H7 (cell line): ENCODE results near the gene TPSD1. TPM values are rescaled to one million over a fixed set of nuclear protein-coding genes. Genes with fewer than 3 reads are reported as not detected.
"Not testable (repeated sequence)": the region's sequence is repeated elsewhere in the genome, so short reads cannot be mapped to it uniquely, and the experiment has no call there.

ENCODE experiments used
- DNase-seq: peaks from one replicate; pipeline ENCODE4 v3.0.0; 2012
- H3K27me3 ChIP-seq: 2 replicates; pipeline ENCODE4 v1.6.0; 2011; ENCODE audit warnings: mild to moderate bottlenecking, low read length; ENCODE audit not compliant: control insufficient read depth, insufficient read depth
- H3K36me3 ChIP-seq: replicated peaks from 2 replicates; pipeline ENCODE4 v1.5.1; 2011; ENCODE audit warnings: low read length; ENCODE audit not compliant: control insufficient read depth, insufficient read depth
- H3K4me3 ChIP-seq: 2 replicates; pipeline ENCODE4 v1.5.1; 2011; ENCODE audit warnings: low read depth, mild to moderate bottlenecking, control low read depth, low read length, moderate library complexity; ENCODE audit not compliant: insufficient read depth
- total RNA-seq: library from RNA; depleted of rRNA; stranded (reverse); fragments of >200 nt; shearing (Covaris generic); gene quantifications from 2 replicates; pipeline ENCODE4 v1.2.3, GENCODE V29; 2014; rRNA removed

The TPSD1 gene
- total RNA-seq, 1 experiment from 2014 or later = not detected

DNA sequence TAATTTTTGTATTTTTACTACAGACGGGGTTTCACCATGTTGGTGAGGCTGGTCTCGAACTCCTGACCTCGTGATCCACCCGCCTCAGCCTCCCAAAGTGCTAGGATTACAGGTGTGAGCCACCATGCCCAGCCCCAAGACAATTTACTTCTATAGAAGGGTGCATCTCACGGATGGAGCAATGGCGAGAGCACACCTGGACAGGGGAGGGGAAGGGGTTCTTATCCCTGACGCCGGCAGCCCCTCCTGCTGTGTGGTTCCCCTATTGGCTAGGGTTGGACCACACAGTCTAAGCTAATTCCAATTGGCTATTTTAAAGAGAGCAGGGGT is 40.8 kb downstream of the TPSD1 start:
- not testable (repeated sequence) for H3K27me3 ChIP-seq, H3K4me3 ChIP-seq, DNase-seq, H3K36me3 ChIP-seq

GRCh38 chr16:1297018-1297696 is 41.3 kb downstream of the TPSD1 start:
- no peak for DNase-seq
- Histone ChIP-seq H3K36me3 (no peaks in the 10 kb centered on the region), H3K4me3 (no peak overlapping the region), H3K27me3 (no peaks in the 10 kb centered on the region)

DNA sequence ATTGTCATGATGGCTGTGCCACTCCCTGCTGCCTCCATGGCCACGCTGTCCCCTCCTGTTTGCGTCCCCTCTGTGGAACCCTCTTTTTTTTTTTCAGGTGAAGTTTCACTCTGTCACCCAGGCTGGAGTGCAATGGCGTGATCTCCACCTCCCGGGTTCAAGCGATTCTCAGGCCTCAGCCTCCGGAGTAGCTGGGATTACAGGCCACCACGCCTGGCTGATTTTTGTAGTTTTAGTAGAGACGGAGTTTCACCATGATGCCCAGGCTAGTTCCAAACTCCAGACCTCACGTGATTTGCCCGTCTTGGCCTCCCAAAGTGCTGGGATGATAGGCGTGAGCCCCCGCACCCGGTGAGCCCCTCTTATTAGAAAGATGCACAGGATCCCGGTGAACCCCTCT is 42.5 kb downstream of the TPSD1 start:
- H3K4me3 ChIP-seq = no peak overlapping the region
- DNase-seq = no peak
- H3K27me3 ChIP-seq = no peaks in the 10 kb centered on the region
- no peaks in the 10 kb centered on the region for H3K36me3 ChIP-seq

GRCh38 chr16:1299012-1299867 is 43.4 kb downstream of the TPSD1 start:
- H3K27me3 ChIP-seq = no peaks in the 10 kb centered on the region
- no peaks in the 10 kb centered on the region for H3K36me3 ChIP-seq
- peak; percentile 57 for DNase-seq
- no peak overlapping the region for H3K4me3 ChIP-seq

GRCh38 chr16:1299868-1300203 is 44.0 kb downstream of the TPSD1 start:
- Histone ChIP-seq H3K27me3 (no peaks in the 10 kb centered on the region), H3K36me3 (no peaks in the 10 kb centered on the region), H3K4me3 (no peak overlapping the region)
- DNase-seq = peak; percentile 33

GRCh38 chr16:1300664-1301476 is 45.0 kb downstream of the TPSD1 start:
- Histone ChIP-seq H3K4me3 (peak overlapping the region; percentile 8; the same call in 1 of the 2 replicates), H3K36me3 (no peaks in the 10 kb centered on the region), H3K27me3 (no peaks in the 10 kb centered on the region)
- DNase-seq = peak; percentile 96

DNA sequence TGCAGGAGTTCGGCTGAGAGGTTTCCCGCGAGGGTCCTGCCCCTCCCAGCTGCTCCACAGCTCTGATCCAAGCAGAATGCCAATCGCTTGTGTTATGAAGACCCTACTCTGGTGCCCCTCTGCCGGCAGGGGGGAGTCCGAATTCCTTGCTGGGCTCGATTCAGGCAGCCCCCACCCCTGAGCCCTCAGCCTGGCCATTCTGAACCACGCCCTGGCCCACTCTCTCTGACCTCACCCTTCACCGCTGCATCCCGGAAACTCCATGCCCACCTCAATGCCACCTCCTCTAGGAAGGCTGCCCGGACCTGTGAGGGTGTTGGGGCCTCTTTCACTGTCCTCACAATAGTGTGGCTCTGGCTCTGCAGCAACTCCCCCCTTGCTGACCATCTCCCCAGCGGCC is 45.7 kb downstream of the TPSD1 start:
- Histone ChIP-seq H3K27me3 (no peaks in the 10 kb centered on the region), H3K36me3 (no peaks in the 10 kb centered on the region), H3K4me3 (no peak overlapping the region)
- peak; percentile 31 for DNase-seq

DNA sequence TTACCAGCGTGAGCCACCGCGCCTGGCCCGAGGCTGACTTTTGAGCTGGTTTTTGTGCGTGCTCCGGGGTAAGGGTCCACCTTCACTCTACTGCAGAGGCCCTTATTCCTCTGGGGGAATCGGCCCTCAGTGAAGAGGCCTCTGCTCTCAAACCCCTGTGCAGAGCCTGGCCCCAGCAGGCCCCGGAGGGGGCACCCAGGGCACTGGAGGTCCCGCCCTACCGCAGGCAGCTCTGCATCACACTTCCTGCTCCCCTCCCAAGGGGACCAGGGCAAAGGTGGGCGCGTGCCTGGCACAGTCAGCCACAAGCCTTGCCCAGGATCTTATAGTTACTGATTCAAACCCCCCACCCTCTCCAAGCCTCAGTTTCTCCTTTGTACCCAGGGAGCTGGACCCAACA is 50.0 kb downstream of the TPSD1 start:
- Histone ChIP-seq H3K27me3 (no peaks in the 10 kb centered on the region), H3K4me3 (no peak overlapping the region), H3K36me3 (peaks cover 1% of the 10 kb centered on the region; the same call in 1 of the 2 replicates)
- DNase-seq = peak; percentile 40

- H3K36me3 ChIP-seq = peaks cover 1% of the 10 kb centered on the region; the same call in 1 of the 2 replicates
- peak; percentile 36 for DNase-seq
- H3K4me3 ChIP-seq = no peak overlapping the region
- H3K27me3 ChIP-seq = no peaks in the 10 kb centered on the region
Measured at GRCh38 chr16:1306334-1306733, 50.5 kb downstream of the TPSD1 start.

DNA sequence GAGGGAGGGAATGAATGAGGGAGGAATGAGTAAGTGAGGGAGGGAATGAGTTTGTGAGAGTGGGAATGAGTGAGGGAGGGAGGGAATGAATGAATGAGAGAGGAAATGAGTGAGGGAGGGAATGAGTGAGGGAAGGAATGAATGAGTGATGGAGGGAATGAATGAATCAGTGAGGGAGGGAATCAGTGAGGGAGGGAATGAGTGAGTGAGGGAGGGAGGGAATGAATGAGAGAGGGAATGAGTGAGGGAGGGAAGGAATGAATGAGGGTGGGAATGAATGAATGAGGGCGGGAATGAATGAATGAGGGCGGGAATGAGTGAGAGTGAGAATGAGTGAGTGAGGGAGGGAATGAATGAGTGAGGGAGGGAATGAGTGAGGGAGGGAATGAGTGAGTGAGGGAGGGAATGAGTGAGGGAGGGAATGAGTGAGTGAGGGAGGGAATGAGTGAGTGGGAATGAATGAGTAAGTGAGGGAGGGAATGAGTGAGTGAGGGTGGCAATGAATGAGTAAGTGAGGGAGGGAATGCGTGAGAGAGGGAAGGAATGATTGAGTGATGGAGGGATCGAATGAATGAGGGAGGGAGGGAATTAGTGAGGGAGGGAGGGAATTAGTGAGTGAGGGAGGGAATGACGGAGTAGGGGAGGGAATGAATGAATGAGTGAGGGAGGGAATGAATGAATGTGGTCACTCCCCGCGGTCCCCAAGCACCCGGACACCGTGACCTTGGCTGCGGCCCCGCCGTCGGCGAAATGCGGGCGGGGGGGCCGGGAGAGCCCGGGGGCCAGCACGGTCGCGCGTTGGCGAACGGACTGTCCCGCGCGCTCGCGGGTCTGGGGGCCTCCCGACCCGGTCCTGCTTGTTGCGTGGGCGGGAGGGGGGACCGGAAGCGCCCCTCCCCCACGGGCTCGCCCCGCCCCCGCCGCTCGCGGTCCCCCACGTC is 52.4 kb downstream of the TPSD1 start:
- H3K27me3 ChIP-seq = no peaks in the 10 kb centered on the region
- peak overlapping the region; percentile 72 for H3K4me3 ChIP-seq
- no peak for DNase-seq
- peaks cover 4% of the 10 kb centered on the region for H3K36me3 ChIP-seq

Other genes with a start within 250 kb of the TPSD1 start
- gene SSTR5, start 183.3 kb upstream of the TPSD1 start, total RNA-seq = 0.18 and 0.21 TPM in 2 replicates
- not detected in 2 replicates for gene C1QTNF8, start 159.8 kb upstream of the TPSD1 start, total RNA-seq
- 24.8 and 27.3 TPM in 2 replicates for gene CACNA1H, start 103.0 kb upstream of the TPSD1 start, total RNA-seq
- not detected in 2 replicates for gene TPSG1, start 30.8 kb upstream of the TPSD1 start, total RNA-seq
- not detected in 2 replicates for gene TPSB2, start 25.9 kb upstream of the TPSD1 start, total RNA-seq
- not detected in 2 replicates for gene TPSAB1, start 15.4 kb upstream of the TPSD1 start, total RNA-seq
- 79.9 and 80.2 TPM in 2 replicates for gene UBE2I, start 53.6 kb downstream of the TPSD1 start, total RNA-seq
- 2.6 and 5.7 TPM in 2 replicates for gene BAIAP3, start 77.6 kb downstream of the TPSD1 start, total RNA-seq
- 87.7 and 99.4 TPM in 2 replicates for gene TSR3, start 95.8 kb downstream of the TPSD1 start, total RNA-seq
- 16.2 and 21.5 TPM in 2 replicates for gene GNPTG, start 95.9 kb downstream of the TPSD1 start, total RNA-seq
- 22.0 and 24.3 TPM in 2 replicates for gene UNKL, start 158.6 kb downstream of the TPSD1 start, total RNA-seq
- gene UQCC4, start 164.7 kb downstream of the TPSD1 start, total RNA-seq = 30.0 and 32.8 TPM in 2 replicates
- gene PERCC1, start 175.0 kb downstream of the TPSD1 start, total RNA-seq = not detected in 2 replicates
- 0.11 TPM in 1 of 2 replicates, not detected in the other for gene CCDC154, start 188.5 kb downstream of the TPSD1 start, total RNA-seq
- 39.1 and 42.6 TPM in 2 replicates for gene CLCN7, start 219.0 kb downstream of the TPSD1 start, total RNA-seq
- gene PTX4, start 232.9 kb downstream of the TPSD1 start, total RNA-seq = not detected in 2 replicates
- 50.2 and 60.3 TPM in 2 replicates for gene TELO2, start 237.3 kb downstream of the TPSD1 start, total RNA-seq